ENCODE data around the gene CRIP1.
A peak's percentile ranks its signal among the peaks of the same experiment; 100 is the strongest.

CRIP1 gene

DNA sequence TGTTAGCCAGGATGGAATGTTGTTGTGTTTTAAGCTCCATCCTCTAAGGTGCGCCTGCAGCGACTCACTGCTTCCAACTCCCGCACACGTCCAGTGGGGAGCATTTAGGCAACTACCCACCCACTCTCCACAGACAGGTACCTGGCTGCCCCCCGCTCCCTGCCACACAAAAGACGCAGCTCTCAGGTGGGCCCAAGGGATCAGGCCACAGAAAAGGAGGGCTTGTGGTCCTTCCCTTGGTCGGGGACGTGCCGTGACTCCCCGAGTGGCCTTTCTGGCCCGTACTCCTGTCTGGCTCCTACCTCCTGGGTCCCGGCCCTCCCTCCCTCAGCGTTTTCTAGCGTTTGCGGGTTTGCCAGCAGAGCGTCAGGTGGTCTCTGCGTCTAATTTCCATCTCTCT, 20.6 kb downstream of the CRIP1 start:
- DNase-seq (ENCODE audit: low read depth): no peak

- DNase-seq (ENCODE audit: low read depth): no peak
Observed at GRCh38 chr14:105508069-105508468, 21.4 kb downstream of the CRIP1 start.

- no peak for DNase-seq (ENCODE audit: low read depth)
Observed at GRCh38 chr14:105508601-105509000, 21.9 kb downstream of the CRIP1 start.

DNA sequence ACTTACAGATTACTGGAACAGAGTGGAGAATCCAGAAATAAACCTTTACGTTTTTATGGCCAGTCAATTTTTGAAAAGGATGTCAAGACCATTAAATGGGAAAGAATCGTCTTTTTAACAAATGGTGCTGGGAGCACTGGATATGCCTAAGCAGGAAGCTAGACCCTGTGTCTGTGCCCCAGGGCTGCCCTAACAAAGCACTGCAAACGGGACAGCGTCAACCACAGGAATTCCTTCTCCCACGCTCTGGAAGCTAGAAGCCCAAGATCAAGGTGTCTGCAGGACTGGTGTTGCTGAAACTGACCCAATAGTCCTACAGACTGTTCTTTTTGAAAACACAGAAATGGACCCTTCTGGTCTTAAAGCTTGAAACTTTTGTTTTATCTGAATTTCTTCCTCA, 30.4 kb downstream of the CRIP1 start:
- no peak for DNase-seq (ENCODE audit: low read depth)

GRCh38 chr14:105519946-105520698, 33.4 kb downstream of the CRIP1 start:
- no peak for DNase-seq (ENCODE audit: low read depth)

GRCh38 chr14:105525326-105525725, 38.6 kb downstream of the CRIP1 start:
- DNase-seq (ENCODE audit: low read depth): no peak

DNA sequence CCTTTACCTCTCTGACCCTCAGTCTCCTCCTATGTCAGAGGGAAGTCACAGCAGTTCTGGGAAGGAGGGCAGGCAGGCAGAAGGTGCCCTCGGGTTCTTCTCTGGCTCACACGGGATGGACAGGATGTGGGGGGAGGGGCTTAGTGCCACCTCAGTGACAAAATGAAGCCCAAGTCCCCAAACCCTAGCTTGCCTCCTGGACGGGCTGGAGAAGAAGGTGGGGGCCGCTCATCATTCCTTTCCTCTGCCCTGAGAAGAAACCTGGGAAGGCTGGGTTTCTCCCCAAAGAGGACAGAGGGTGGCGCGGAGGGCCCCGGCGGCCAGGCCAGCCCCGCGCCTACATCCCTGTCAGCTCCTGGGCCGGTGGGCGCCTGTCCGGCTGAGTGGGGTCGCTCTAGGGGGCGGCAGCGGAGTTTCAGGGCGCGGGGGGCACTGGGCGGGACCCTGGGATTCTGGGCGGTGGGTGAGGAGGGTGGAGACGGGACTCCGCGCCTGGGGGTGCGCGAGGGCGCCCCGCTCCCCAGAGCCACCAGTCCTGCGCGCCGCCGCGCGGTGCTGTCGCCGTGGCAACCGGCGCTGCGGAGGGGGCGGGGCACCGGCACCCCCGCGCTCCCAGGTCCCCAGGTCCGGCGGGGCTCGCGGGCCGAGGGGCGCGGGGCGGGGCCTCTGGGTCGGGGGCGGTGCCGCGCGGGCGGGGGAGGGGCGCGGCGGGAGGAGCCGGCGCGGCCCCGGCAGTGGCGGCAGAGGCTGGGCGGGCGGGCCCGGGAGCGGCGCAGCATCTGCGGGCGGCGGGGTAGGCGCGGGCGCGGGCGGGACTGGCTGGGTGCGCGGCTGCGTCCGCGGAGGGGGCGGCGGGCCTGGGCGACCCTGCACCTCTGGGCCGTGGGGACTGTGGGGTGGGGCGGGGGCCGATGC, 39.4 kb downstream of the CRIP1 start, which contains the start of gene TMEM121:
Gene TMEM121 (plus strand): TSS at position 723 of the 915 bp plus-strand sequence. CDS start 2,252 bp downstream, outside the sequence.
- no peak for DNase-seq (ENCODE audit: low read depth)

DNA sequence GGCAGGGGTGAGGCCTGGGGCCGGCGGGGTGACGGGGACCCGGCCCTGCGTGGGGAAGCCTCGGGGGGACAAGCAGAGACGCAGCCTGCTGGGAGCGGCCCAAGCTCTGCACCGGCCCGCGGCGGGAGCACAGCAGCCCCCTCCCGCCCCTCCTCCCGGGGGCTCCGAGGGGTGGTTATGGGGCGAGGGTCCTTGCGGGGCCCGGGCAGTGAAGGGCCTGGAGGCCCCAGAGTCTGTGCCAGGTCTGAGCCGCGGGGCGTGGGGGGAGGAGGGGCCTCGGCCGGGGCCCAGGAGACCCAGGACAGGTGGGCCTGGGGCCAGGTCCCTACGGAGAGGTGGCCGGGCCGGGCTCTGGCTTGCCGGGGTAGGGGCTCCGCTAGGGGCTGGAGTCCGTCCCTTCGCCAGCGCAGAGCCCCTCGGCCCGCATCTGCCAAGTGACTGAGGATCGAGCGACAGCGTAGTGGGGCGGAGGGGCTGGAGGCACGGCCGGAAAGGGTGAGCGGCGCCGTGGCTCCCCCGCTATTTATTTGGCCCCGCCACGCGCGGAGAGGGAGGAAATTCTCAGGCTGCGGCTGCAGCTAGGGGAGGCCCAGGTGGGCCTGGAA, 40.2 kb downstream of the CRIP1 start:
- DNase-seq (ENCODE audit: low read depth): no peak

- no peak for DNase-seq (ENCODE audit: low read depth)
Observed at GRCh38 chr14:105527381-105527825, 40.7 kb downstream of the CRIP1 start.

GRCh38 chr14:105527826-105528585, 41.3 kb downstream of the CRIP1 start:
- peak; percentile 59 for DNase-seq (ENCODE audit: low read depth)

DNA sequence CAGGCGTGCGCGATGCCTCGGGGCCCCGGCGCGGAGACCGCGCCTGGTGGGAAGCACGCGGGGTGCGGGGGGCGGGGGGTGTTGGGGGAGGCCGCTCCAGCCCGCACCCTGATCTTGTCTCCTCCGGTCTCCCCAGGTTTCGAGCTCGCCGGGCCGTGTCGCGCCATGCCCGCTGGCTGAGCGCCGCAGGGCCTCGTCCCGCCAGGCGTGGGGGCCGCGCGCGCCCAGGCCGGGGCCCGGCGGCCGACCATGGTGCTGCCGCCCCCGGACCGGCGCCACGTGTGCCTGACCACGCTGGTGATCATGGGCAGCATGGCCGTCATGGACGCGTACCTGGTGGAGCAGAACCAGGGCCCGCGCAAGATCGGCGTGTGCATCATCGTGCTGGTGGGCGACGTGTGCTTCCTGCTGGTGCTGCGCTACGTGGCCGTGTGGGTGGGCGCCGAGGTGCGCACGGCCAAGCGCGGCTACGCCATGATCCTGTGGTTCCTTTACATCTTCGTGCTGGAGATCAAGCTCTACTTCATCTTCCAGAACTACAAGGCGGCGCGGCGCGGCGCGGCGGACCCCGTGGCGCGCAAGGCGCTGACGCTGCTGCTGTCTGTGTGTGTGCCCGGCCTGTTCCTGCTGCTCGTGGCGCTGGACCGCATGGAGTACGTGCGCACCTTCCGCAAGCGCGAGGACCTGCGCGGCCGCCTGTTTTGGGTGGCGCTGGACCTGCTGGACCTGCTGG, 42.1 kb downstream of the CRIP1 start:
- peak; percentile 49 for DNase-seq (ENCODE audit: low read depth)

GRCh38 chr14:105529319-105529568, 42.6 kb downstream of the CRIP1 start:
- DNase-seq (ENCODE audit: low read depth): no peak

- DNase-seq (ENCODE audit: low read depth): no peak
Observed at GRCh38 chr14:105529569-105530284, 43.0 kb downstream of the CRIP1 start.

GRCh38 chr14:105530285-105531087, 43.8 kb downstream of the CRIP1 start:
- DNase-seq (ENCODE audit: low read depth): no peak

DNA sequence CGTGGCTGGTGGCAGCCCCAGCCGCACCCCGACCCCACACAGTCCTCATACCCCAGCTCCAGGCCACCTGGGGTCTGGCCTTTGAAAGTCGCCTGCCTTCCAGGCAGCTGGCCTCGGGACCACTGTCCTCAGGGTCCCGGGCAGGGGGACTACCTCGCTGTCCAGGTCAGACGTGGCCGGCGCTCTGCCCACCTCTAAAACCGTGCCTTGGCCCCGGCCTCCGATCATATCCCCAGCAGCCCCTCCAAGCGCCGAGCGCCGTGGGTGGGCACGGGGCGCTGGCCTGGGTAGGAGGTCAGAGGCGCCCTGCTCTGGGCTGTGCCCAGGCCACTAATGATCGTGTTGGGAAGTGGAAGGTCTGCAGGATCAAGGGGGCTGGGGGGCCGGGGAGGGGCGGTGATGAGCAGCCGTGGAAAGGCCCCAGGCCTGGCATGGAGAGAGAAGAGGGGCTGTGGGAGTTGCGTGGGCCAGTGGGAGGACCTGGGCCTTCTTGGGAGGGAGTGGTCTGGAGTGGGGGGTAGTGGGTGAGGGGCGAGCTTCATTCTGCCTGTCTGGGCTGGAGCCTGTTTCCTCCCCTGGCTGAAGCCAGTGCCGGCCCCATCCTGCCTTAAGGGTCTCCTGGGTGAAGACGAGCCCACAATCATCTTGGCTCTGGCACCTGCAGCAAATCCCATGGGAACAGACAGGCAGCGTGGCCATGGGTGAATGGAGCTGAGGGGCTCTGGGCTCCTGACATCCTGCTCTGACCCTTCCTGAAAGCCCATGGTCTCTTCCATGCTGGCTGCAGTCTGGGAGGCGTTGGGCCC, 44.6 kb downstream of the CRIP1 start:
- DNase-seq (ENCODE audit: low read depth): no peak

- DNase-seq (ENCODE audit: low read depth): no peak
Observed at GRCh38 chr14:105531894-105532623, 45.4 kb downstream of the CRIP1 start.

DNA sequence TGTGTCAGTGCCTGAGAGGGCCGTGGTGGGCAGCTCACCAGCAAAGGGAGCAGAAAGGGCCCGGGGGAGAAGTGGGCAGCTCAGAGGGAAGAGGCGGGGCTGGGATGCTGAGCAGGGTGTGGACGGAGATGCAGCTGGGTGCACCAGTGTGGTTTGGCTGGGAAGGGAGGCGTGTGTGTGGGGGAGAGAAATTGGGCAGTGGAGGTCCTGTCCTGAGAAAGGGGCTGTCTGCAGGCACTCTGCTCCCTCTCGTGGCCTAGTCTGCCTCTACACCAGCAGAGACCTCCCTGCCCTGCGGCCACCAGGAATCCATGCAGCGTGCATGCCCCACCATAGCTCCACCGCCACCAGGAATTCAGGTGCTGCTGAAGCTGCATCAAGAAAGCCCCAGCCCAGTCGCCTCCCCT, 46.1 kb downstream of the CRIP1 start:
- no peak for DNase-seq (ENCODE audit: low read depth)

- DNase-seq (ENCODE audit: low read depth): no peak
Observed at GRCh38 chr14:105533391-105533790, 46.7 kb downstream of the CRIP1 start.
